ENCODE results near the gene RBM26. TPM values are rescaled to one million over a fixed set of nuclear protein-coding genes. Genes with fewer than 3 reads are reported as not detected.

The RBM26 gene
- total RNA-seq, 4 donors from 2014 or later: 19.8 to 29.9 (median 21.3) TPM

GRCh38 chr13:79404361-79404760 lies 1.7 kb downstream of the RBM26 start:
- H3K4me3 ChIP-seq: peak overlapping the region; percentile 81 to 99 (median 96)
- intact Hi-C loops (cut with DNase I): loop anchor here (10.0 kb wide), 1 partner anchor 930 kb away; no protein-coding TSS in a partner anchor
- peaks cover 39 to 63% (median 57%) of the 10 kb centered on the region in 4 donors for H3K4me1 ChIP-seq
- peaks cover 0 to 5% (median 2%) of the 10 kb centered on the region in 4 donors for H3K36me3 ChIP-seq
- 23% methylated on average over 1 of the region's 1 CpG for WGBS
- no peak for DNase-seq (ENCODE audit: extremely low spot score)
- TF ChIP-seq EP300 (IDR thresholded peaks at IDR 0.05): no peak
- no peak for TF ChIP-seq POLR2AphosphoS5 (IDR thresholded peaks at IDR 0.05)
- TF ChIP-seq POLR2A (IDR thresholded peaks at IDR 0.05; ENCODE audit: low read depth): no peak
- TF ChIP-seq CTCF (IDR thresholded peaks at IDR 0.05): no peak
- no peaks in the 10 kb centered on the region for H3K9me3 ChIP-seq
- H3K27me3 ChIP-seq: no peaks in the 10 kb centered on the region
- H3K27ac ChIP-seq (replicated peaks in 1 of 4): peak overlapping the region in 1 of 4 donors; percentile 97

- H3K9me3 ChIP-seq: no peaks in the 10 kb centered on the region
- 59% methylated on average over 4 of the region's 4 CpGs for WGBS
- no peak overlapping the region for H3K27ac ChIP-seq (replicated peaks in 1 of 4)
- intact Hi-C loops (cut with DNase I): loop anchor here (10.0 kb wide), 1 partner anchor 932 kb away; no protein-coding TSS in a partner anchor
- DNase-seq (ENCODE audit: extremely low spot score): no peak
- TF ChIP-seq POLR2A (IDR thresholded peaks at IDR 0.05; ENCODE audit: low read depth) (no peak), EP300 (IDR thresholded peaks at IDR 0.05) (no peak), POLR2AphosphoS5 (IDR thresholded peaks at IDR 0.05) (no peak), CTCF (IDR thresholded peaks at IDR 0.05) (no peak)
- peaks cover 0 to 5% (median 2%) of the 10 kb centered on the region in 4 donors for H3K36me3 ChIP-seq
- no peaks in the 10 kb centered on the region for H3K27me3 ChIP-seq
- peaks cover 39 to 68% (median 65%) of the 10 kb centered on the region in 4 donors for H3K4me1 ChIP-seq
- H3K4me3 ChIP-seq: peak overlapping the region in 3 of 4 donors; percentile 81 to 99 (median 99)
Observed at GRCh38 chr13:79403113-79403512, 2.9 kb downstream of the RBM26 start.

GRCh38 chr13:79402679-79403078 lies 3.4 kb downstream of the RBM26 start:
- WGBS: 50% methylated on average over 2 of the region's 2 CpGs
- H3K9me3 ChIP-seq: no peaks in the 10 kb centered on the region
- intact Hi-C loops (cut with DNase I): loop anchor here (10.0 kb wide), 1 partner anchor 932 kb away; no protein-coding TSS in a partner anchor
- DNase-seq (ENCODE audit: extremely low spot score): no peak
- no peak for TF ChIP-seq EP300 (IDR thresholded peaks at IDR 0.05)
- no peak for TF ChIP-seq CTCF (IDR thresholded peaks at IDR 0.05)
- TF ChIP-seq POLR2A (IDR thresholded peaks at IDR 0.05; ENCODE audit: low read depth): no peak
- TF ChIP-seq POLR2AphosphoS5 (IDR thresholded peaks at IDR 0.05): no peak
- peaks cover 0 to 5% (median 2%) of the 10 kb centered on the region in 4 donors for H3K36me3 ChIP-seq
- H3K27ac ChIP-seq (replicated peaks in 1 of 4): no peak overlapping the region
- peak overlapping the region in 1 of 4 donors; percentile 99 for H3K4me3 ChIP-seq
- H3K4me1 ChIP-seq: peaks cover 39 to 71% (median 64%) of the 10 kb centered on the region in 4 donors
- no peaks in the 10 kb centered on the region for H3K27me3 ChIP-seq

- Histone ChIP-seq H3K4me1 (peaks cover 35 to 68% (median 59%) of the 10 kb centered on the region in 4 donors), H3K27ac (replicated peaks in 1 of 4) (no peak overlapping the region), H3K27me3 (no peaks in the 10 kb centered on the region), H3K9me3 (no peaks in the 10 kb centered on the region), H3K36me3 (peaks cover 0 to 7% (median 3%) of the 10 kb centered on the region in 4 donors), H3K4me3 (no peak overlapping the region)
- no peak for DNase-seq (ENCODE audit: extremely low spot score)
- WGBS: 56% methylated on average over 2 of the region's 2 CpGs
- TF ChIP-seq EP300 (IDR thresholded peaks at IDR 0.05) (no peak), POLR2A (IDR thresholded peaks at IDR 0.05; ENCODE audit: low read depth) (no peak), CTCF (IDR thresholded peaks at IDR 0.05) (no peak), POLR2AphosphoS5 (IDR thresholded peaks at IDR 0.05) (no peak)
- intact Hi-C loops (cut with DNase I): loop anchor here (10.0 kb wide), 1 partner anchor 933 kb away; no protein-coding TSS in a partner anchor
Observed at GRCh38 chr13:79402074-79402635, 3.9 kb downstream of the RBM26 start.
